Common myeloid progenitor, CD34-positive (primary cell): Measurements from ENCODE around the gene ANKRD1.

Experiments
- CTCF ChIA-PET: fragments of 350-600 bp; sonication (Branson Sonifier 250); formaldehyde crosslinking; loops from one replicate; lab custom pipeline; 2021; ENCODE audit warnings: antibody characterized with exemption; lab: Charles Lee
- POLR2A ChIA-PET: fragments of 350-600 bp; sonication (Branson Sonifier 250); formaldehyde crosslinking; loops from one replicate; lab custom pipeline; 2021; ENCODE audit warnings: antibody characterized with exemption; lab: Charles Lee
- DNase-seq, 3 donors: peaks; one replicate each; pipeline versions ENCODE4 v3.0.0 to v3.0.0-alpha.2; 2013
- H3K27ac ChIP-seq, 2 experiments: 1 replicate in 1 of 2; 2 replicates in 1 of 2; pipeline ENCODE4 v1.7.0; 2013; ENCODE audit warnings: inconsistent platforms in 2 of 2, low read length in 2 of 2, mild to moderate bottlenecking in 2 of 2, low read depth in 1 of 2, moderate library complexity in 1 of 2; ENCODE audit not compliant: severe bottlenecking in 2 of 2, insufficient read depth in 1 of 2, poor library complexity in 1 of 2
- H3K27me3 ChIP-seq, 5 experiments: replicated peaks in 2 of 5; 1 replicate in 3 of 5; 2 replicates in 2 of 5; pipeline versions ENCODE4 v1.6.1 to v1.7.0; 2013; ENCODE audit warnings: low read length in 4 of 5, mild to moderate bottlenecking in 2 of 5, moderate library complexity in 2 of 5, inconsistent platforms in 1 of 5; ENCODE audit not compliant: insufficient read depth in 5 of 5, control insufficient read depth in 4 of 5
- H3K36me3 ChIP-seq, 4 experiments: 1 replicate in 2 of 4; 2 replicates in 2 of 4; pipeline versions ENCODE4 v1.6.1 to v1.7.0; 2013; ENCODE audit warnings: low read length in 3 of 4, control low read depth in 1 of 4, mild to moderate bottlenecking in 1 of 4; ENCODE audit not compliant: control insufficient read depth in 4 of 4, insufficient read depth in 4 of 4
- H3K4me1 ChIP-seq, 4 experiments: 1 replicate in 3 of 4; 2 replicates in 1 of 4; pipeline versions ENCODE4 v1.6.1 to v1.7.1; 2013; ENCODE audit warnings: low read length in 3 of 4, mild to moderate bottlenecking in 3 of 4, control low read depth in 1 of 4, inconsistent platforms in 1 of 4, moderate library complexity in 1 of 4; ENCODE audit not compliant: control insufficient read depth in 4 of 4, insufficient read depth in 4 of 4; ENCODE audit errors: control extremely low read depth in 1 of 4
- H3K4me3 ChIP-seq, 7 experiments: 1 replicate in 4 of 7; 2 replicates in 3 of 7; pipeline versions ENCODE4 v1.5.1 to v1.7.0; 2013; ENCODE audit warnings: mild to moderate bottlenecking in 7 of 7, low read length in 6 of 7, moderate library complexity in 6 of 7, inconsistent platforms in 2 of 7, low read depth in 2 of 7, control low read depth in 1 of 7; ENCODE audit not compliant: insufficient read depth in 4 of 7, control insufficient read depth in 1 of 7; ENCODE audit errors: extremely low read depth in 1 of 7
- H3K9me3 ChIP-seq, 5 experiments: 1 replicate in 4 of 5; 2 replicates in 1 of 5; pipeline versions ENCODE4 v1.6.1 to v1.7.1; 2013; ENCODE audit warnings: low read length in 4 of 5, mild to moderate bottlenecking in 2 of 5, inconsistent platforms in 1 of 5, low read depth in 1 of 5, moderate library complexity in 1 of 5; ENCODE audit not compliant: control insufficient read depth in 4 of 5, insufficient read depth in 2 of 5; ENCODE audit errors: control extremely low read depth in 1 of 5
- WGBS: methylation state at CpG from one replicate; pipeline ENCODE4 v1.1.5; 2013; ENCODE audit not compliant: insufficient coverage; 5-methylcytosine and 5-hydroxymethylcytosine counted together

The ANKRD1 gene

GRCh38 chr10:90893190-90893589 is 27.7 kb downstream of the ANKRD1 start:
- 96% methylated on average over 3 of the region's 3 CpGs for WGBS
- Histone ChIP-seq H3K27me3 (no peaks in the 10 kb centered on the region), H3K4me3 (no peak overlapping the region), H3K36me3 (peaks cover 25 to 69% (median 43%) of the 10 kb centered on the region in 4 experiments), H3K27ac (no peak overlapping the region), H3K4me1 (no peaks in the 10 kb centered on the region), H3K9me3 (no peaks in the 10 kb centered on the region)
- no peak for DNase-seq
- ChIA-PET CTCF (interaction anchor here (1.0 to 1.6 kb wide), 4 partner anchors 13 to 143 kb away, joined by 3 to 4 read pairs (median 4); no protein-coding TSS in a partner anchor), POLR2A (no interaction called here)

- Histone ChIP-seq H3K27me3 (no peaks in the 10 kb centered on the region), H3K4me3 (no peak overlapping the region), H3K4me1 (no peaks in the 10 kb centered on the region), H3K36me3 (peaks cover 25 to 83% (median 52%) of the 10 kb centered on the region in 4 experiments), H3K9me3 (no peaks in the 10 kb centered on the region), H3K27ac (no peak overlapping the region)
- DNase-seq = no peak
- no CpG with 5 or more reads among the region's 2 CpGs for WGBS
- ChIA-PET POLR2A (no interaction called here), CTCF (no interaction called here)
Observed at GRCh38 chr10:90890347-90890746, 30.5 kb downstream of the ANKRD1 start.

DNA sequence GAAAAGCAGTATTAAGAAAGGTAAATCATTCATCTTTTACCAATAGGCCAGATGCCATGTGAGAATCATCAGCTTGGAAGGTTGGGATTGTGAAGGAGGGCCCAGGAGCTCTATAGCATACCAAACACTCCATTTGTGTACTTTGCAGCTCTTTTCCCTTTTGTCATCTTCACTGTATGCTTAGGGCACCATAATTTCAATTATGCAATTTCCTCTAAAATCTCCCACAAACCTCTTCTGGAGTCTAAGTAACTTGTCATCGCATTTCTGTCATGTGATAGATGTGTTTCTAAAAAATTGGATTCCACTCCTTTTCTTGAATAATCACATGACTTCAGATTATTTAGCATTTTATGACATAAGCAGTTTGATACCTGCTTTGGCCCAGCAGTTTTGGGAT is 31.3 kb downstream of the ANKRD1 start:
- WGBS = no CpG with 5 or more reads among the region's 1 CpG
- CTCF ChIA-PET = interaction anchor here (1.2 kb wide), 1 partner anchor 22 kb away, joined by 4 read pairs; no protein-coding TSS in a partner anchor
- POLR2A ChIA-PET = no interaction called here
- H3K4me1 ChIP-seq = no peaks in the 10 kb centered on the region
- H3K4me3 ChIP-seq = no peak overlapping the region
- no peak overlapping the region for H3K27ac ChIP-seq
- DNase-seq = no peak
- H3K27me3 ChIP-seq = no peaks in the 10 kb centered on the region
- H3K9me3 ChIP-seq = no peaks in the 10 kb centered on the region
- peaks cover 25 to 82% (median 53%) of the 10 kb centered on the region in 4 experiments for H3K36me3 ChIP-seq

GRCh38 chr10:90888387-90888786 is 32.5 kb downstream of the ANKRD1 start:
- H3K36me3 ChIP-seq = peaks cover 21 to 75% (median 48%) of the 10 kb centered on the region in 4 experiments
- POLR2A ChIA-PET = interaction anchor here (0.6 kb wide), 1 partner anchor 354 kb away, joined by 3 read pairs; no protein-coding TSS in a partner anchor
- WGBS = 94% methylated on average over 4 of the region's 6 CpGs

DNA sequence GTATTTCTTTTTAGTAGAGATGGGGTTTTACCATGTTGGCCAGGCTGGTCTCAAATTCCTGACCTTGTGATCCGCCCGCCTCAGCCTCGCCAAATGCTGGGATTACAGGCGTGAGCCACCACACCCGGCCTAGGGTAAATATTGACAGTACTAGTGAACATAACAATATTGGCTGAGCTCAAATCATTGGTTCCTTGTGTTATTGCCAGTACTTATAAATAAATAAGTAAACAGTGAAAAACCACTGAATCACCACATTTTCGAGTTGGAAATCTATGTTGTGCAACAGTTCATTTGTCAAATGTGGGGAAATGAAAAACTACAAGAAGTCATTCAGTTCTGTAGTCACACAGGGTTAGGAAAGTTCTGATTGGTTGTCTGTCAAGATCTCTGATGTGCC is 33.3 kb downstream of the ANKRD1 start:
- Histone ChIP-seq H3K27me3 (no peaks in the 10 kb centered on the region), H3K36me3 (peaks cover 20 to 71% (median 46%) of the 10 kb centered on the region in 4 experiments), H3K4me1 (no peaks in the 10 kb centered on the region), H3K27ac (no peak overlapping the region), H3K4me3 (no peak overlapping the region), H3K9me3 (no peaks in the 10 kb centered on the region)
- 100% methylated on average over 4 of the region's 6 CpGs for WGBS
- ChIA-PET POLR2A (no interaction called here), CTCF (interaction anchor here (0.7 to 1.3 kb wide), 4 partner anchors 8 to 748 kb away, joined by 3 to 5 read pairs (median 4); no protein-coding TSS in a partner anchor)
- no peak for DNase-seq

More at GRCh38 chr10:90888387-90888786, 32.5 kb downstream of the ANKRD1 start:
- no peaks in the 10 kb centered on the region for H3K4me1 ChIP-seq
- no peaks in the 10 kb centered on the region for H3K27me3 ChIP-seq
- CTCF ChIA-PET = interaction anchor here (0.5 to 1.4 kb wide), 6 partner anchors 9 to 846 kb away, joined by 3 to 7 read pairs (median 3); no protein-coding TSS in a partner anchor
- no peak overlapping the region for H3K4me3 ChIP-seq
- no peak overlapping the region for H3K27ac ChIP-seq
- no peaks in the 10 kb centered on the region for H3K9me3 ChIP-seq
- DNase-seq = no peak

DNA sequence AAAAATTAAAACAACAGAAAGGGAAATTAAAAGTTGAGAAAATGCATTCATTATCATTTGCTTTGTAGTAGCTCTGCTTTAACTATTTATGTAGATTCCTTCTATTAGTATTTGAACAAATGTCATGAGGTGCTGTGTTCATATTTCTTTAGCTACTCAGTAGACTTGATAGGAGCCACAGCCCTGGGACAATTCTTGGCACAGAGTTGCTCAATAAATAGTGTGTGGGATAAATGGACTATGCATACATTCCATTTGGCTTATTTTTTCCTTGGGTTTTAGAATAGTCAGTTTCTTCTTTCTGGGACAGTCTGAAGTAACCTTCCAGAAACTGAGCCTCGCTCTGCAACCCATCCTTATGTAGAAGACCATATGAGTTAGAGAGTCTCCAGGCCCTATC is 35.7 kb downstream of the ANKRD1 start:
- Histone ChIP-seq H3K27ac (no peak overlapping the region), H3K27me3 (no peaks in the 10 kb centered on the region), H3K4me3 (no peak overlapping the region), H3K9me3 (no peaks in the 10 kb centered on the region), H3K36me3 (peaks cover 12 to 70% (median 35%) of the 10 kb centered on the region in 4 experiments), H3K4me1 (no peaks in the 10 kb centered on the region)
- no peak for DNase-seq
- CTCF ChIA-PET = no interaction called here
- no CpG with 5 or more reads among the region's 1 CpG for WGBS
- POLR2A ChIA-PET = no interaction called here

GRCh38 chr10:90884431-90884830 is 36.5 kb downstream of the ANKRD1 start:
- Histone ChIP-seq H3K4me1 (no peaks in the 10 kb centered on the region), H3K36me3 (peaks cover 13 to 67% (median 32%) of the 10 kb centered on the region in 4 experiments), H3K4me3 (no peak overlapping the region), H3K9me3 (no peaks in the 10 kb centered on the region), H3K27ac (no peak overlapping the region), H3K27me3 (no peaks in the 10 kb centered on the region)
- POLR2A ChIA-PET = no interaction called here
- no CpG with 5 or more reads among the region's 3 CpGs for WGBS
- no peak for DNase-seq
- CTCF ChIA-PET = no interaction called here
